ENCODE results near the gene SMAD7. TPM values are rescaled to one million over a fixed set of nuclear protein-coding genes. Genes with fewer than 3 reads are reported as not detected.
"Not testable (repeated sequence)": the region's sequence is repeated elsewhere in the genome, so short reads cannot be mapped to it uniquely, and the experiment has no call there.

Gene SMAD7
- total RNA-seq, 1 experiment from 2014 or later: 12.3 TPM

DNA sequence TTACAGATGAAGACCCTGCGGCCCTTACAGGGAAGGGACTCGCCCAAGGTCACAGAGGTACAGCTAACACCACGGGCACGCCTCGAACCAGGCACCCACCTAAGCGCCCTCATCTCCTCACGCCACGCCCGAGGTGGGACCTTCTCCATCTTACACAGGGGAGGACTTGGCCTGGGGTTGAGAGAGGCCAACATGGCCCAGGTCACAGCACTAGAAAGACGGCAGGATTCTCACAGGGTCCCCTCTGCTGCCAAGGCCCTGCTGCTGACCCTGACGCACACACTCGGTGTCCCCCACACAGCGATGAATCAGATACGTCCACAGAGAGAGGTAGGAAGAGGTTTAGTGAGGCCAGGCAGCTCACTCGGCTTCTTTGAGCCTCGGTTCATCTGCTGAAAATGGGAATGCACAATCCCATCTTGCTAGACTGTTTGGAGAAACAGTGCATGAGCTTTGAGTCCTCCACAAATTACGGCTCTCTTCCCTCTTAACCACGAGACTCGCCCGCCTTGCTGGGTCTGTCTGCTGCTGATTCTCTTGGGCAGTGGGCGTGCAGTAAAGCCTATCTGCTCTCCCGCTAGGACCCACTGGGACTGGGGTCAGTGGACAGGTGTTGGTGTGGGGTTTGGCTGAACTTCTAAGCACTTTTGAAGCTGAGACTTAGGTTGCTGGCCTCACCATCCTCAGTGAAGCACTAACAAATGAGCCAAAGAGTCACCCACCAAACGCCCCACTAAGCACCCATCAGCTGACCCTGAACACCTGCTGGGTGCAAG lies 79.2 kb downstream of the SMAD7 start:
- Mint-ChIP-seq H3K27ac (ENCODE audit: low read depth, unreplicated experiment) (no peak overlapping the region), H3K4me1 (ENCODE audit: insufficient read depth, unreplicated experiment) (peaks cover 16% of the 10 kb centered on the region), H3K36me3 (ENCODE audit: insufficient read depth, unreplicated experiment) (no peaks in the 10 kb centered on the region), H3K4me3 (ENCODE audit: unreplicated experiment) (no peak overlapping the region), H3K9me3 (ENCODE audit: unreplicated experiment) (no peaks in the 10 kb centered on the region), H3K27me3 (ENCODE audit: insufficient read depth, unreplicated experiment) (no peaks in the 10 kb centered on the region)
- no TSS peak for BruUV-seq (replicated peaks)
- no peak for DNase-seq (ENCODE audit: unreplicated experiment)
- intact Hi-C loops (cut with micrococcal nuclease): loop anchor here (2.0 kb wide), 1 partner anchor 77 kb away; no protein-coding TSS in a partner anchor
- TF ChIP-seq, protein P1, sequence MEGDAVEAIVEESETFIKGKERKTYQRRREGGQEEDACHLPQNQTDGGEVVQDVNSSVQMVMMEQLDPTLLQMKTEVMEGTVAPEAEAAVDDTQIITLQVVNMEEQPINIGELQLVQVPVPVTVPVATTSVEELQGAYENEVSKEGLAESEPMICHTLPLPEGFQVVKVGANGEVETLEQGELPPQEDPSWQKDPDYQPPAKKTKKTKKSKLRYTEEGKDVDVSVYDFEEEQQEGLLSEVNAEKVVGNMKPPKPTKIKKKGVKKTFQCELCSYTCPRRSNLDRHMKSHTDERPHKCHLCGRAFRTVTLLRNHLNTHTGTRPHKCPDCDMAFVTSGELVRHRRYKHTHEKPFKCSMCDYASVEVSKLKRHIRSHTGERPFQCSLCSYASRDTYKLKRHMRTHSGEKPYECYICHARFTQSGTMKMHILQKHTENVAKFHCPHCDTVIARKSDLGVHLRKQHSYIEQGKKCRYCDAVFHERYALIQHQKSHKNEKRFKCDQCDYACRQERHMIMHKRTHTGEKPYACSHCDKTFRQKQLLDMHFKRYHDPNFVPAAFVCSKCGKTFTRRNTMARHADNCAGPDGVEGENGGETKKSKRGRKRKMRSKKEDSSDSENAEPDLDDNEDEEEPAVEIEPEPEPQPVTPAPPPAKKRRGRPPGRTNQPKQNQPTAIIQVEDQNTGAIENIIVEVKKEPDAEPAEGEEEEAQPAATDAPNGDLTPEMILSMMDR (IDR thresholded peaks at IDR 0.05; ENCODE audit: unreplicated experiment): no peak
- ChIA-PET POLR2A (interaction anchor here (1.2 kb wide), 1 partner anchor 10 kb away, joined by 4 read pairs; no protein-coding TSS in a partner anchor), CTCF (interaction anchor here (0.6 to 0.7 kb wide), 4 partner anchors 26 to 74 kb away, joined by 3 to 5 read pairs (median 4); no protein-coding TSS in a partner anchor)

DNA sequence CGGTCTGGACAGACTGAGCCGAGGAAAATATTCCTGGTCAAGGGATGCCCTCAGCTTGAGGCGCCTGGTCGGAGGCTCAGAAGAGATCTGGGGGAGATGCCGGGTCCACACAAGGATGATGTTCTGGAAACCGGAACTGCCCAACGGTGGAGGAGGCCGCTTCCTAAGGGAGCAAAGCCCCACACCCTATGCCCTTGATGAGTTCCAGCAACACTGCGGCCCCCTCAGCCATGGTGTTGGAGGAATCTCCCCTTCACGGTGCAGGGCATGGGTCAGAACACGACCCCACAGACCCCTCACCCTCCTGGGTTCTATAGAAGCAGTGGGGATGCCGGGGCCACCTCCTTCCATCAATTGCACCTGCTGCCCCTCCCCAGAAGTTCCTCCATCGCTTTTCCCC lies 79.8 kb downstream of the SMAD7 start:
- DNase-seq (ENCODE audit: unreplicated experiment); H3K9me3 Mint-ChIP-seq (ENCODE audit: unreplicated experiment); H3K27ac Mint-ChIP-seq (ENCODE audit: low read depth, unreplicated experiment); intact Hi-C loops (cut with micrococcal nuclease); BruUV-seq (replicated peaks); H3K4me3 Mint-ChIP-seq (ENCODE audit: unreplicated experiment); H3K36me3 Mint-ChIP-seq (ENCODE audit: insufficient read depth, unreplicated experiment); POLR2A ChIA-PET; H3K27me3 Mint-ChIP-seq (ENCODE audit: insufficient read depth, unreplicated experiment): not testable (repeated sequence)
- peaks cover 16% of the 10 kb centered on the region for H3K4me1 Mint-ChIP-seq (ENCODE audit: insufficient read depth, unreplicated experiment)
- CTCF ChIA-PET: interaction anchor here (0.6 kb wide), 1 partner anchor 32 kb away, joined by 3 read pairs; no protein-coding TSS in a partner anchor
